ENCODE measurements around the gene ARSG.
"Not testable (repeated sequence)": the region's sequence is repeated elsewhere in the genome, so short reads cannot be mapped to it uniquely, and the experiment has no call there.

The ARSG gene

DNA sequence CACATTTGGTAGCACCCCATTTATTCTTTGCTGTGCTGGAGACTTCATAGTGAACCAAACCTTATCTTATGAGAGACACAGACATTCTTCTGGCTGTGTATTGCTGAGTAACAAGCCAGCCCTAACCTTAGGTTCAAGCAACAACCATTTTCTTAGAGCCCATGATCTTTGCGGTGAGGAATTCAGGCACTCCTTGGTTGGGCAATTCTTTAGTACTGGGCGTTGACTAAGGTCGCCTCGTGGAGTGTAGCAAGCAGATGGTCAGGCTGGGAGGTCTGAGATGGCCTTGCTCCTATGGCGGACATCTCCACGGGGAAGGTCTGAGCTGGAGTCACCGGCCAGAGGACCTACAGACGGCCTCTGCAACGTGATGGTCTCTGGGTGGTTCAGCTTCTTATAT, 43.1 kb downstream of the ARSG start:
- DNase-seq: no peak

GRCh38 chr17:68341482-68341881, 50.2 kb downstream of the ARSG start:
- DNase-seq: no peak

GRCh38 chr17:68343976-68344375, 52.7 kb downstream of the ARSG start:
- no peak for DNase-seq

DNA sequence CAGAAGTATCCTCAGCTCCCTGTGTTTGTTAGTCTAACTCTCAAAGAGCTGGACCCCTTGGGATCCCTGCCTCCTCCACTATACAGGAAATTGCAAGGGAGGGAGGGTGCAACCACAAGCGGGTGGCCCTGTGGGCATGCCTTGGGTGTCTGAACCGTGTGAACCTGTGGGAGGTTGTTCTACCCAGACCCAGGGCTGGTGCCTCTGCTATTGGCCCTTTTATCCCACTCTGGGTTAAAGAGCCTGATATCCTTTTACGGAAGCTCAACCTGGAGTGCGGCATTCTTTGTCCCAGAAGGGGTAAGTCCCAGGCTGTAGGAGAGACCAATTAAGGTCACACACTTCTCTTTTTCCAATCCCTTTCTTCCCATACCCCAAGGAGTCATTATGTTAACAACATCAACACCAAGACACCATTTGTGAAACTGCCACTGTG, 53.4 kb downstream of the ARSG start:
- no peak for DNase-seq

- no peak for DNase-seq
Measured at GRCh38 chr17:68346448-68346847, 55.2 kb downstream of the ARSG start.

GRCh38 chr17:68347380-68347779, 56.1 kb downstream of the ARSG start:
- DNase-seq: no peak

DNA sequence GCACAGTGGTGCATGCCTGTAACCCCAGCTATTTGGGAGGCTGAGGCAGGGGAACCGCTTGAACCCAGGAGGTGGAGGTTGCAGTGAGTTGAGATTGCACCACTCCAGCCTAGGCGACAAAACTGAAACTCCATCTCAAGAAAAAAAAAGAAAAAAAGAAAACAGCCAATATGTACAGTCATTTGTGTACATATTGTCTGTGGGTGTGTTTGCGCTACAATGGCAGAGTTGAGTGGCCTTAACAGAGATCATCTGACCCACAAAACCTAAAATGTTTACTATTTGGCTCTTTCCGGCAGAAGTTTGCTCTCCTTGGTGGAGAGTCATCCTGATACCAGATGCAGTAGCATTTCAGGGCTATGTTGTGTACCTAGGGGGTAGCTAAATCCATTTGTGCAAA, 57.9 kb downstream of the ARSG start:
- DNase-seq: no peak

GRCh38 chr17:68351395-68351794, 60.1 kb downstream of the ARSG start:
- DNase-seq: no peak

DNA sequence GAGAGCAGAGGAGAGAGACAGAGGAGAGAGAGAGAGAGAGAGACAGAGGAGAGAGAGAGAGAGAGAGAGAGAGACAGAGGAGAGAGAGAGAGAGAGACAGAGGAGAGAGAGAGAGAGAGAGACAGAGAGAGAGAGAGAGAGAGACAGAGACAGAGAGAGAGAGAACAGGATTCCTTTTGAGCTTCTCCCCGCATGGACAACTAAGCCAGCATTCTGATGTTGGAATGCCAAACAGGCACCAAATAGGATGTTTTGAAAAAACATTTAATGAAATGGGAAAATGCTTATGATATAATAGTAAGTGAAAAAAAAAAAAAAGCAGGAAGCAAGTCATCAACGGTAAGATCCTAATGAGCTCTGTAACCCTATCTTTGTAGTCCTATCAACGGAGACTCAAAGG, 60.7 kb downstream of the ARSG start:
- DNase-seq: no peak

GRCh38 chr17:68352671-68353070, 61.4 kb downstream of the ARSG start:
- not testable (repeated sequence) for DNase-seq

DNA sequence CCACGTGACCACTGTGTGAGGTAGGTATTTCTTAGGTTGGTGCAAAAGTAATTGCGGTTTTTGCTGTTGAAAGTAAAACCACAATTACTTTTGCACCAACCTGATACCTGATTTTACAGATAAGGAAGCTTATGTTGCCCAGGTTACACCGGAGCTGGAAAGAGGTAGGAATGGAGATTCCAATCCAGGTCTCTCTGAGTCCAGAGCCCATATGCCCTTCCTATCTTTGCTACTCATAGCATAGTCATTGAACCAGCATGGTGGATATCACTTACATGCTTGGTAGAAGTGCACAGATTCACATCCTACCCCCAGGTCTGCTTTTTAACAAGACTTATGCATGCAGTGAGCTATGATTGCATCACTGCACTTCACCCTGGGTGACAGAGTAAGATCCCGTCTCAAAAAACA, 61.8 kb downstream of the ARSG start:
- no peak for DNase-seq

GRCh38 chr17:68354311-68354710, 63.0 kb downstream of the ARSG start:
- DNase-seq: not testable (repeated sequence)

DNA sequence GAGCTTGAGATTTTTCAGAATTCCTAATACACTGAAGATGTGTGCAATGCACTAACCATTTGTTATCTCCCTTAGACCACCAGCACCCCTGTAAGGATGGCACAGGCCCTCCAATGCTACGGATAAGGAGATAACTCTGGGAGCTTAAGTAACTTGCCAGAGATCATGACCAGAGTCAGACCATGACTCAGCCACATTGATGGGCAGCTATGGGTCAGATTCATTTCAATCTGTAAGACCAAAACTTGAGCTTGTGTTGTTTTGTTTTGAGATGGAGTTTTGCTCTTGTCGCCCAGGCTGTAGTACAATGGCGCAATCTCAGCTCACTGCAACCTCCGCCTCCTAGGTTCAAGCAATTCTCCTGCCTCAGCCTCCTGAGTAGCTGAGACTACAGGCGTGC, 63.8 kb downstream of the ARSG start:
- DNase-seq: not testable (repeated sequence)

DNA sequence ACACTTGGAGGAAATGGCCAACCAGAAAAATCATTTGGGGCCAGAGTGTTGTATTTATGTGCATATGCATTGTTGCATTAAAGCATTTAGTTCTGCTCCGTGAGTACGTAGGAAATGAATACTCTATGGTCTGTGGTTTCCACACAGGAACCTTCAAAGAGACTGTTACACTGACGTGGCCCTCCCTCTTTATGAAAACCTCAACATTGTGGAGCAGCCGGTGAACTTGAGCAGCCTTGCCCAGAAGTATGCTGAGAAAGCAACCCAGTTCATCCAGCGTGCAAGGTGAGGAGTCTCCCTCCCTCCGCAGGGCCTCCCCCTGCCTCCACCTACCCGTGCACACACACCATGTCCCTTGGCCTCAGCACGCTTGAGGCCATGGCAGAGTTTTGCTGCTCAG, 65.2 kb downstream of the ARSG start:
- DNase-seq: no peak

DNA sequence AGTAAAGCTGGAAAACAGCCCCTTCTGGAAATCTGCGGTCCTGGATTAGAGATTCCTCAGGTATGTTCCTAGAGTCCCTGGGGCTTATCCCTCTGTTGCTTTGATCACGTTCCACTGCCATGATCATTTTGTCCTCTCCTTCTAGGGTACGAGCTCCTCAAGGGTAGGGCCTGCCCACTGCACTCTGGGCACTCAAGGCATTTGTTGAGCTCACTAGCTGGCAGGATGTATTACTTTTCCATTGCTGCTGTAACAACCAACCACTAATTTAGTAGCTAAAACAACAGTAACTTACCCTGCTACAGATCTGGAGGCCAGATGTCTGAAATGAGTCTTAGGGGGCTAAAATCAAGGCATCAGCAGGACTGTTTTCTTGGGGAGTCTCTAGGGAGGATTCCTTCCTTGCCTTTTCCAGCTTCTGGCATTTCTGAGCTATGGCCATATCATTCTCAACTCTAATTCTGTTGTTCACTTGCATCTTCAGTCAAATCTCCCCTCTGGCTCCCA, 65.7 kb downstream of the ARSG start:
- no peak for DNase-seq

DNA sequence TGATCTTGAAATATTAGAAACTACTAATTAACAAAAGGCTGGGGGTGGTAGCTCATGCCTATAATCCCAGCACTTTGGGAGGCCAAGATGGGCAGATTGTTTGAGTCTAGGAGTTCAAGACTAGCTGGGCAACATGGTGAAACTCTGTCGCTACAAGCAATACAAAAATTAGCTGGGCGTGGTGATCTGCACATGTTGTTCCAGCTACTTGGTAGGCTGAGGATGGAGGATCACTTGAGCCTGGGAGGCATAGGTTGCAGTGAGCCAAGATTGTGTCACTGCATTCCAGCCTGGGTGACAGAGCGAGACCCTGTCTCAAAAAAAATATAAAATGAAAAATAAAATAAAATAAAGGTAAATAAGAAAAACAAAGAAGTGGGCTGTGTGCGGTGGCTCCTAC, 66.6 kb downstream of the ARSG start:
- no peak for DNase-seq

GRCh38 chr17:68359791-68360535, 68.7 kb downstream of the ARSG start:
- no peak for DNase-seq

GRCh38 chr17:68365469-68365868, 74.2 kb downstream of the ARSG start:
- no peak for DNase-seq

DNA sequence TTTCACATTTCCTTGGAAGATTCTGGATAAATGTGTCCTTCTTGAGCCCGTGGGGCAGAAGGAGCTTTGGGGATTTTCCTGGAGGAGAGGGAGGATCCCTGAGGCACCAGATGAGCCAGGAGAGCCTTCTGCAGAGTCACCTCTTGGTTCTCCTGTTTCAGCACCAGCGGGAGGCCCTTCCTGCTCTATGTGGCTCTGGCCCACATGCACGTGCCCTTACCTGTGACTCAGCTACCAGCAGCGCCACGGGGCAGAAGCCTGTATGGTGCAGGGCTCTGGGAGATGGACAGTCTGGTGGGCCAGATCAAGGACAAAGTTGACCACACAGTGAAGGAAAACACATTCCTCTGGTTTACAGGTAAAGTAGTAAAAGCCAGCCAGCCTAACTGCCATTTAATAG, 77.1 kb downstream of the ARSG start:
- DNase-seq: no peak

GRCh38 chr17:68375566-68375965, 84.3 kb downstream of the ARSG start:
- DNase-seq: no peak

DNA sequence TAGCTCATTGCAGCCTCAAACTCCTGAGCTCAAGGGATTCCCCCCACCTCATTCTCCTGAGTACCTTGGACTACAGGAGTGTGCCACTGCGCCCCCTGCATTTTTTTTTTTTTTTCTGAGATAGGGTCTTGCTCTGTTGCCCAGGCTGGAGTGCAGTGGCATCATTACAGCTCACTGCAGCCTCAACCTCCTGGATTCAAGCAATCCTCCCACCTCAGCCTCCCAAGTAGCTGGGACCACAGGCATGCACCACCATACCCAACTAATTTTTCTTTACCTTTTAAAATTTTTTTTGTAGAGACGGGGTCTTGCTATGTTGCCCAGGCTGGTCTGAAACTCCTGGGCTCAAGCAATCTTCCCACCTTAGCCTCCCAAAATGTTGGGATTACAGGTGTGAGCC, 84.9 kb downstream of the ARSG start:
- DNase-seq: not testable (repeated sequence)

- DNase-seq: no peak
Measured at GRCh38 chr17:68377771-68378267, 86.5 kb downstream of the ARSG start.

DNA sequence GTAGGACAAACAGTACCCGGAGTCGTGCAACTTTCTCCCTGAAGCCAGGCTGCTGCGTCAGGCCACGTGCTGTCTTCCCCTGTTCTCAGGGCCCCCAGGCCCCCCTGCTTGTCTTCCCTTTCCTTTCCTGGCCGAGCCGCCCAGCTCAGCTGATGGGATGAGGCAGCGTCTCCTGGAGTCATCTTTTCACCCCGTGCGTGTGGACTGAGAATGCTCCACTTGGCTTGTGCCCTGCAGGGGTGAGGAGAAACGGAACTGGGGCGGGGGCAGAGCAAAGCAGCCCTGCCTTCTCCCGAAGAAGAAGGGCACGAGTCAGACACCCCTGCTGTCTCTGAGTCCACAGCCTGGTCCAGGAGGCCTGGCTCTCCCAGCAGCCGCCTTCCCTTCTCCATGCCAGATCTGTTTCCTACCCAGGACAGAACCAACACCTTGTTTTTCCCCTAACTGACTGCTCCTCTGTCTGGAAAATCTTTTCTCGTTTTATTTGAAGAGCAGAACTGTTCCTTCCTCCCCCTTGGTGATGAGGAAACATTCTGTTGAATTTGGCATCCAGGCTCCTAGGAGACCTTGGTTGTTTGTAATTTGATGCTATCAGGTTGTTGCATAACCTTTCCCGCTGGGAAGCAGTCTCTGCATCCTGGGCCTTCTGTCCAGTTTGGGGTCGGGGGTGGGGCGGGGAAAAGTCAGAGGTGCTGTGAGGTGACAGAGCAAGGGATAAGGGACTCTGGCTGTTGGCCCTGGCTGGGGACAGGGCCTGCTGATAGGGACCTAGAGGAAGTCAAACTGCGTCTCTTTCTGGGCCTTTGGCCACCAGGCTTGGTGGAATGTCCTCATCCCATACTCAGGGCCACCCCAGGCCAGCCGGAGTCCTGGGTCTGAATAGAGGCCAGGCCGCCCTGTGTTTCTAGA, 87.2 kb downstream of the ARSG start:
- peak; percentile 81 for DNase-seq

- DNase-seq: no peak
Measured at GRCh38 chr17:68379177-68379510, 87.8 kb downstream of the ARSG start.

All from NCI-H2171 treated with DMSO at 0.1 percent for 48 hours (cell line).